SK-N-SH (cell line): ENCODE data around the gene IGF2BP3.

Source experiments
- CTCF ChIP-seq: fragments of 200-600 bp; sonication (generic); IDR thresholded peaks from 2 replicates; pipeline ENCODE4 v1.6.1; 2017; ENCODE audit warnings: antibody characterized with exemption, mild to moderate bottlenecking, moderate library complexity
- EP300 ChIP-seq, 2 experiments: IDR thresholded peaks; 2 replicates each; pipeline versions ENCODE4 v1.4.0 to v1.6.1; 2012; ENCODE audit warnings: borderline replicate concordance in 1 of 2, low read depth in 1 of 2, low read length in 1 of 2
- GATA2 ChIP-seq: sonication (generic); formaldehyde crosslinking; IDR thresholded peaks from 2 replicates; pipeline ENCODE4 v1.5.0; 2020; ENCODE audit warnings: mild to moderate bottlenecking, missing genetic modification reagents
- JUND ChIP-seq: IDR thresholded peaks from 2 replicates; pipeline ENCODE4 v1.4.0; 2012
- NRF1 ChIP-seq: IDR thresholded peaks from 2 replicates; pipeline ENCODE4 v1.6.1; 2012; ENCODE audit warnings: low read depth, mild to moderate bottlenecking, low read length
- TF ChIP-seq, protein P1 (sequence below): fragments of 150-350 bp; IDR thresholded peaks from 2 replicates; pipeline ENCODE4 v1.6.1; 2017; ENCODE audit warnings: antibody characterized with exemption, low read length, low read depth, borderline replicate concordance

GRCh38 chr7:23467806-23468525, 2.3 kb downstream of the IGF2BP3 start:
- TF ChIP-seq CTCF (no peak), EP300 (IDR thresholded peaks at IDR 0.05; ENCODE audit: borderline replicate concordance in 1 of 2, low read depth in 1 of 2, low read length in 1 of 2) (no peak), GATA2 (CRISPR knock-in tag) (no peak), NRF1 (no peak), JUND (no peak)
- TF ChIP-seq, protein P1, sequence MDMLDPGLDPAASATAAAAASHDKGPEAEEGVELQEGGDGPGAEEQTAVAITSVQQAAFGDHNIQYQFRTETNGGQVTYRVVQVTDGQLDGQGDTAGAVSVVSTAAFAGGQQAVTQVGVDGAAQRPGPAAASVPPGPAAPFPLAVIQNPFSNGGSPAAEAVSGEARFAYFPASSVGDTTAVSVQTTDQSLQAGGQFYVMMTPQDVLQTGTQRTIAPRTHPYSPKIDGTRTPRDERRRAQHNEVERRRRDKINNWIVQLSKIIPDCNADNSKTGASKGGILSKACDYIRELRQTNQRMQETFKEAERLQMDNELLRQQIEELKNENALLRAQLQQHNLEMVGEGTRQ, result no peak
